ENCODE data around the gene ZFYVE21. TPM values are rescaled to one million over a fixed set of nuclear protein-coding genes. Genes with fewer than 3 reads are reported as not detected.

The ZFYVE21 gene
- total RNA-seq, 1 experiment from 2014 or later = 49.7 TPM

DNA sequence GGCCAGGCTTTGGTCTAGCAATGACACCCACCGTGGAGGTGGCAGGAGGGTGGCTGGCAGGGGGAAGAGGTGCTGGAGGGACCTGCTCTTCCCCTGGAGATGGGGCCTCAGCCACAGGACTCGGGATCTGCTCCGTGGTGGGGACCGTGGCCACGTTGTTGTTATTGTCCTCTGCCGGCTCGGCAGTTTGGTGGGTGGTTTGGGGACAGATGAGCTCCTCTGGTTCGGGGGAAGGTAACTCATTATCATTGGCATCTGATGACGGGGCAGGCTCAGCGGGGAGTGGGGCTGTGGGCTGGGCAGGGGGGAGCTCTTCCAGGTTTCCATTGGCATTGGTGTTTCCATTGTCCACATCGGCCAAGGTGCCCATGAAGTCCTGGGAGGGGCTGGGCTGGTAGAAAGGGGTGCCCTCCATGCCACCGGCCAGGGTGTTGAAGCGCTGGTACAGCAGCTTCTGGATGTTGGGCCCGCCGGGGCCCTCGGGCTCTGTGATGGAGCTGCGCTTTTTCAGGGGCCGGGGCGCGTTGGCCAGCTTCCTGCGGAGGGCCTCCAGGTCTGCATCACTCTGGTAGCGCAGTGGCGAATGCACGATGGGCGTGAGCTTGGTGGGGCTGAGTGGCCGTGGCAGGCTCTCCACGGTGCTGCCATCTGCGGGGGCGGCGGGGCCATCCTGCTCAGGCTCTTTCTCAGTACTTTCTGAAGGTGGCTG lies 24.3 kb downstream of the ZFYVE21 start:
- H3K79me2 ChIP-seq (ENCODE audit: insufficient read depth, low read length) = no peaks in the 10 kb centered on the region
- Mint-ChIP-seq H3K9me3 (no peaks in the 10 kb centered on the region), H3K27me3 (ENCODE audit: low read depth) (no peaks in the 10 kb centered on the region), H3K36me3 (ENCODE audit: insufficient read depth in 1 of 3, low read depth in 3 of 3) (peaks cover 3 to 22% (median 10%) of the 10 kb centered on the region in 3 experiments; a peak in 6 of 7 replicates), H3K27ac (peak overlapping the region; percentile 55 to 89 (median 80); a peak in 5 of 7 replicates), H3K4me1 (peaks cover 19% of the 10 kb centered on the region in 2 experiments), H3K4me3 (no peak overlapping the region)
- WGBS (ENCODE audit: extremely low coverage, insufficient read length, low lambda C conversion rate) = no CpG with 5 or more reads among the region's 30 CpGs
- peaks cover 6% of the 10 kb centered on the region; the same call in 1 of the 2 replicates for H3K4me1 ChIP-seq (ENCODE audit: insufficient read depth, low read length)
- H2BK120ac ChIP-seq (ENCODE audit: low read depth, low read length, poor library complexity, severe bottlenecking) = no peak overlapping the region
- H2BK12ac ChIP-seq (ENCODE audit: insufficient read length, low read depth, low read length) = no peak overlapping the region
- no peaks in the 10 kb centered on the region for H3K9me3 ChIP-seq (ENCODE audit: control insufficient read depth, low read depth, low read length)
- no peaks in the 10 kb centered on the region for H3K23me2 ChIP-seq (ENCODE audit: insufficient read length, low read depth, low read length, poor library complexity, severe bottlenecking)
- no peak overlapping the region for H4K8ac ChIP-seq (replicated peaks; ENCODE audit: insufficient read length, low read depth, low read length)
- no peak overlapping the region for H3K18ac ChIP-seq (ENCODE audit: insufficient read length, low read depth, low read length)
- no peak for TF ChIP-seq CTCF (conservative IDR thresholded peaks at IDR 0.05)
- H4K5ac ChIP-seq (ENCODE audit: insufficient read length, low read depth, low read length) = no peak overlapping the region
- no peak overlapping the region for H3K4ac ChIP-seq (ENCODE audit: low read depth, low read length)
- no peak overlapping the region for H3T11ph ChIP-seq (ENCODE audit: low read length)
- H4K20me1 ChIP-seq (ENCODE audit: control insufficient read depth, insufficient read depth, insufficient read length) = peaks cover 3% of the 10 kb centered on the region
- H3K79me1 ChIP-seq (ENCODE audit: insufficient read depth, low read depth, low read length, poor library complexity, severe bottlenecking) = no peaks in the 10 kb centered on the region
- H2BK5ac ChIP-seq (ENCODE audit: insufficient read length, low read length) = no peak overlapping the region
- no peak overlapping the region for H2BK20ac ChIP-seq (ENCODE audit: low read depth, low read length, poor library complexity, severe bottlenecking)
- H2AFZ ChIP-seq (ENCODE audit: low read length) = no peak overlapping the region
- DNase-seq = no peak
- no peak overlapping the region for H2AK5ac ChIP-seq (ENCODE audit: insufficient read length, low read length)
- H3K14ac ChIP-seq (ENCODE audit: insufficient read depth, low read length) = no peak overlapping the region
- no peak overlapping the region for H3K9ac ChIP-seq (ENCODE audit: extremely low read depth, insufficient read length, low read length)
- H4K91ac ChIP-seq (ENCODE audit: insufficient read length, low read depth, low read length) = no peak overlapping the region
- no peak overlapping the region for H3K23ac ChIP-seq (ENCODE audit: insufficient read length, low read depth, low read length)
- no peak overlapping the region for H3K56ac ChIP-seq (ENCODE audit: insufficient read length, low read depth, low read length)
- no peak overlapping the region for H3K27ac ChIP-seq (ENCODE audit: insufficient read length, low read depth, low read length)
- no peak overlapping the region for H2BK15ac ChIP-seq (ENCODE audit: low read depth, low read length)
- no peaks in the 10 kb centered on the region for H3K27me3 ChIP-seq (ENCODE audit: insufficient read depth, low read length)
- H3K4me2 ChIP-seq (ENCODE audit: insufficient read depth, insufficient read length, low read length) = no peak overlapping the region
